A172 (cell line): ENCODE measurements around the gene ACTRT2. TPM values are rescaled to one million over a fixed set of nuclear protein-coding genes. Genes with fewer than 3 reads are reported as not detected.

ENCODE experiments used
- DNase-seq: peaks from one replicate; pipeline ENCODE4 v3.0.0-alpha.2; 2015; ENCODE audit warnings: low spot score
- total RNA-seq: library from RNA; depleted of rRNA; stranded (reverse); fragments of >200 nt; shearing (Covaris generic); gene quantifications from 2 replicates; pipeline ENCODE4 v1.2.3, GENCODE V29; 2014

ACTRT2 gene
- total RNA-seq, 1 experiment from 2014 or later: not detected

DNA sequence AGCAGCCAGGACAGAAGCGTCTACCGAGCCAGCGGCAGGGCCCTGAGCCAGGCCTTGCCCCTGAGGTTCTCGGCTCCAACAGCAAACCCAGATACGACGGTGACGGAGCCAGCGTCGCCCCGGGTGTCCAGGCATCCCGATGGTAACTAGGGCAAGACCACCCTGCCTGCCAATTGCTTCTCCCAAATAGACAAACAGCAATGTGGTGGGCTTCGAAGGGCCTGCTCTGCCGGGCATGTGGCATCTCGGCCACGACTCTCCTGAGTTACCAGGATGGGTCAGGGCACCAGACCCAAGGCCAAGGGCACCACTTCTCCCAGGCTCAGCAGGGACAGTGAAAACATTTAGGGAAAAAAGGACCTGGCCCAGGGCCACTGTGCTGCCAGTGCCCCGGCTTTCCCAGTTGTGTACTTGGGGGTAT is 3.2 kb upstream of the ACTRT2 start:
- DNase-seq: no peak

DNA sequence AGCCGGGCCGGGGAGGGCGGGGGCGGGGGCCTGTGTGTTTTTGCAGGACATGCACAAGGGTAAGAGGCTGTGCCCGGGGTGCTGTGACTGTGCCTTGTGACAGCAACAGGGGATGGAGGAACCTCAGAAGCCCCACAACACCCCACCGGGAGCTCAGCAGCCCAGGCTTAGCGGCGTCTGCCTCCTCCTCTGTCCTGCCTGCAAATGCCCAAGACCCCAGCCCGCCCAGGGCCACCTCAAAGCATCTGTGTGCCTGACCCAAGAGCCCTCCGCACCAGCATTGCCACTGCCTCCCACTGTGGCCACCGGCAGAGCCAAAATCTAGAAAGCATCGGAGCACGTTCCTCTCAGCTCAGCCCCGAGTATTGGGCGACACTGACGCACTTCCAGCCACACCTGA is 2.7 kb upstream of the ACTRT2 start:
- DNase-seq: no peak

DNA sequence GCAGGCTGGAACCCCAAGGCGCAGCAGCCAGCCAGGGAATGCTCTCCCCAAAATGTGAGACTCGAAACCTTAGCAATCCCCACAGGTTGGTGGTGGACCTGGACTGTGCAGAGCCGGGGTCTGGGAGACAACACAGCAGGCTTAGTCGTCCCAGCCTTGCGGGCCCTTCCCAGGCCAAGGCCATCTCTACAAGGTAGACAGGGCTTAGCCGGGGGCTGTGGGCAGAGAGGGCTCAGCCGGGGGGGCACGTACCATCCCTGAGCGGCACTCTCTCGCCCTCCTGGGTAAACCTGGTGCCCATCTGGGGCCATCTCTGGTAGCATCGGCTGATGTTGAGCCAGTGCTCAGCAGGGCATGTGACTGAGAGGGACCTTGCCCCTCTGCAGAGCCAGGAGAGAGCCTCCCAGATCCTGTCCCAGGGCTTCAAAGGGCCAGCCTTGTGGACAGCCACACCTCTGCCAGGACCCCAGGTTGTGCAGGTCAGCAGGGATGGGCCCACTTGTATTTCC is 2.2 kb upstream of the ACTRT2 start:
- no peak for DNase-seq

- no peak for DNase-seq
These were observed 1.7 kb upstream of the ACTRT2 start for GRCh38 chr1:3019516-3020051.

- DNase-seq: no peak
These were observed 881 bp upstream of the ACTRT2 start for GRCh38 chr1:3020263-3020909.

DNA sequence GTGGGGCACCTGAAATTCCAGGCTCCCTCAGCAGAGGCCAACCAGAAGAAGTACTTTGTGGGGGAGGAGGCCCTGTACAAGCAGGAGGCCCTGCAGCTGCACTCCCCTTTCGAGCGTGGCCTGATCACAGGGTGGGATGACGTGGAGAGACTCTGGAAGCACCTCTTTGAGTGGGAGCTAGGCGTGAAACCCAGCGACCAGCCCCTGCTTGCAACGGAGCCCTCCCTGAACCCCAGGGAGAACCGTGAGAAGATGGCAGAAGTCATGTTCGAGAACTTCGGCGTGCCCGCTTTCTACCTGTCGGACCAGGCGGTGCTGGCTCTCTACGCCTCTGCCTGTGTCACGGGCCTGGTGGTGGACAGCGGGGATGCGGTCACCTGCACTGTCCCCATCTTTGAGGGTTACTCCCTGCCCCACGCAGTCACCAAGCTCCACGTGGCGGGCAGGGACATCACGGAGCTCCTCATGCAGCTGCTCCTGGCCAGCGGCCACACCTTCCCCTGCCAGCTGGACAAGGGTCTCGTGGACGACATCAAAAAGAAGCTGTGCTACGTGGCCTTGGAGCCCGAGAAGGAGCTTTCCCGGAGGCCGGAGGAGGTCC is 634 bp downstream of the ACTRT2 start:
- no peak for DNase-seq

GRCh38 chr1:3022511-3022973 is 1.3 kb downstream of the ACTRT2 start:
- no peak for DNase-seq

GRCh38 chr1:3022976-3023375 is 1.7 kb downstream of the ACTRT2 start:
- DNase-seq: no peak

DNA sequence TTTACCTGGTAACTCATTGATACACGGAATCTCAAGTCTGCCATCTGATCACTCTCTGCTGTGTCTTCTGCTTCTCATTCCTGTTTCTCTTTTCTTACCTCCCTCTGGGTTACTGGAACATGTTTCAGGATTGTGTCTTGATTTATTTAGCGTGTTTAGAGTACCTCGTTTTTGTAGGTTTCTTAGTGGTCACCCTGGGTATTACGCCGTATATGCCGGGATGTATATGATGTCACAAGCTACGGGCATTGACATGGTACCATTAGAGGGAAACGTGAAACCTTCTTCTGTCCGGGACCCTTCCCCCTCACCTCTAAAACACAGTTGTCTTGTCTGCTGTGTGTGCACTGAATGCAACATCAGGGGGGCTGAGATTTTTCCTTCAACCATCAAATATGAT is 2.8 kb downstream of the ACTRT2 start:
- DNase-seq: no peak

- no peak for DNase-seq
These were observed 3.3 kb downstream of the ACTRT2 start for GRCh38 chr1:3024588-3024987.

DNA sequence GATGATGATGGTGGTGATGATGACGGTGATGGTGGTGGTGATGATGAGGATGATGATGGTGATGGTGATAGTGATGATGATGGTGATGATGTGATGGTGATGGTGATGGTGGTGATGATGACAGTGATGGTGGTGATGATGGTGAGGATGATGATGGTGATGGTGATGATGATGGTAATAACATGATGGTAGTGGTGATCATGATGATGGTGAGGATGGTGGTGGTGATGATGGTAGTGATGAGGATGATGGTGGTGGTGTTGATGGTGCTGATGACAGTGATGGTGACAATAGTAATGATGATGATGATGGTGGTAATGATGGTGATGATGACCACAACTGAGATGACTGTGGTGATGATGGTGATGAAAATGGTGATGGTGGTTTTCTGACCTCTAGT is 4.9 kb downstream of the ACTRT2 start:
- DNase-seq: no peak

GRCh38 chr1:3026581-3027391 is 5.5 kb downstream of the ACTRT2 start:
- DNase-seq: no peak

GRCh38 chr1:3027611-3028371 is 6.5 kb downstream of the ACTRT2 start:
- DNase-seq: no peak

- DNase-seq: no peak
These were observed 7.4 kb downstream of the ACTRT2 start for GRCh38 chr1:3028531-3029282.

- no peak for DNase-seq
These were observed 8.3 kb downstream of the ACTRT2 start for GRCh38 chr1:3029481-3029961.

GRCh38 chr1:3029991-3030662 is 8.9 kb downstream of the ACTRT2 start:
- DNase-seq: no peak

GRCh38 chr1:3030663-3031381 is 9.6 kb downstream of the ACTRT2 start:
- no peak for DNase-seq

DNA sequence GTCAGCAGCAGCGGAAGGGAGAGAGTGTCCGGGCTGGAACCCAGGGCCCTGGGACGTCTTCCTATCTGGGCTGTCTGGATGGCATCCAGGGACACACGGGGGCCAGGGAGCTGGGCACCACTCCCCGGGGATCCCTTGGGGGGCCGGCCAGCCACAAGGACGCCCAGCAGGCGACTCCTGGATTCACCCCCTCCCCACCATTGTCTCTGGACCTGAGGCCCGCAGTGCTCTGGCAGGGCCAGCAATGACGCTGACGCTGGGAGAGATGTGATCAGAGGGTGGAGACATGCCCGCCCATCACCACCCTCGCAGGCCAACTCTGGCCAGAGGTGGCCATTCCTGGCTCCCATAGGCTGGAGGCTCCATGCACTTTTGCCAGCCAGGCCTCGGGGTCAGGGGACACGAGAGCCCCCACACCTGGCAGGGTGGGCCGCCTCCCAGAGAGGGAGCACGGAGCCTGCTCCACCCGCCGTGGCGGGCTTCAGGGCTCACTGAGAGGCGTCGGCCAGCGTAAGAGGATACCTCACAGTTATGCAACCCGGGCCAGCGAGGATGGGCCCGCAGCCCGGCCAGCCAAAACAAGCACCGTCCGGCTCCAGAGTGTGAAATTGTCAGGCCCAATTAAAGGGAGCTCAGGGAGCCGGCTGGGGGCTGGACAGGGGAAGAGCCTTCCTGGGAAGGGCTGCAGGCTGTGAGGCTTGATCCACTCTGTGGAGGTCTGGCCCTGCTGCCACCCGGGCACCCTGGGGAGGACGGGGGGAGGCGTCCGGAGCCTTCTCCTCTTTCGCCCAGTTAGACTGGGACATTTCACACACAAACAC is 10.3 kb downstream of the ACTRT2 start:
- no peak for DNase-seq
